SK-N-SH (cell line): ENCODE data around the gene FNDC3B.

Source experiments
- CTCF ChIP-seq: fragments of 200-600 bp; sonication (generic); IDR thresholded peaks from 2 replicates; pipeline ENCODE4 v1.6.1; 2017; ENCODE audit warnings: antibody characterized with exemption, mild to moderate bottlenecking, moderate library complexity
- ELF1 ChIP-seq: IDR thresholded peaks from 2 replicates; pipeline ENCODE4 v1.4.0; 2012
- EP300 ChIP-seq, 2 experiments: IDR thresholded peaks; 2 replicates each; pipeline versions ENCODE4 v1.4.0 to v1.6.1; 2012; ENCODE audit warnings: borderline replicate concordance in 1 of 2, low read depth in 1 of 2, low read length in 1 of 2
- FOXM1 ChIP-seq: IDR thresholded peaks from 2 replicates; pipeline ENCODE4 v1.4.0; 2012; ENCODE audit warnings: low read depth, mild to moderate bottlenecking
- GABPA ChIP-seq: IDR thresholded peaks from 2 replicates; pipeline ENCODE4 v1.4.0; 2012; ENCODE audit warnings: low read depth, mild to moderate bottlenecking
- IRF3 ChIP-seq: fragments of 150-350 bp; IDR thresholded peaks from 2 replicates; pipeline ENCODE4 v1.6.1; 2016; ENCODE audit warnings: mild to moderate bottlenecking, low read depth, low read length
- REST ChIP-seq: IDR thresholded peaks from 2 replicates; pipeline ENCODE4 v1.6.1; 2012; ENCODE audit warnings: mild to moderate bottlenecking, low read depth, low read length, moderate library complexity
- RFX5 ChIP-seq: IDR thresholded peaks from 2 replicates; pipeline ENCODE4 v1.6.1; 2012; ENCODE audit warnings: mild to moderate bottlenecking, improper control_type of control experiment, low read length
- RXRA ChIP-seq: IDR thresholded peaks from 2 replicates; pipeline ENCODE4 v1.4.0; 2012; ENCODE audit warnings: low read depth, mild to moderate bottlenecking, borderline replicate concordance
- TCF12 ChIP-seq: IDR thresholded peaks from 2 replicates; pipeline ENCODE4 v1.4.0; 2012
- USF2 ChIP-seq: fragments of 150-350 bp; IDR thresholded peaks from 2 replicates; pipeline ENCODE4 v1.6.1; 2017; ENCODE audit warnings: antibody characterized with exemption, low read length, low read depth, borderline replicate concordance

- TF ChIP-seq CTCF (no peak), REST (no peak), FOXM1 (no peak), EP300 (IDR thresholded peaks at IDR 0.05; ENCODE audit: borderline replicate concordance in 1 of 2, low read depth in 1 of 2, low read length in 1 of 2) (no peak), USF2 (no peak), TCF12 (no peak), RXRA (no peak), GABPA (no peak), IRF3 (no peak), ELF1 (no peak), RFX5 (no peak)
These were observed 344.0 kb downstream of the FNDC3B start for GRCh38 chr3:172383306-172383796.
